ENCODE data around the gene KRTAP10-4. TPM values are rescaled to one million over a fixed set of nuclear protein-coding genes. Genes with fewer than 3 reads are reported as not detected.

Gene KRTAP10-4
- polyA plus RNA-seq, 1 of the 3 experiments (the other 2 are of a cell fraction): not detected

DNA sequence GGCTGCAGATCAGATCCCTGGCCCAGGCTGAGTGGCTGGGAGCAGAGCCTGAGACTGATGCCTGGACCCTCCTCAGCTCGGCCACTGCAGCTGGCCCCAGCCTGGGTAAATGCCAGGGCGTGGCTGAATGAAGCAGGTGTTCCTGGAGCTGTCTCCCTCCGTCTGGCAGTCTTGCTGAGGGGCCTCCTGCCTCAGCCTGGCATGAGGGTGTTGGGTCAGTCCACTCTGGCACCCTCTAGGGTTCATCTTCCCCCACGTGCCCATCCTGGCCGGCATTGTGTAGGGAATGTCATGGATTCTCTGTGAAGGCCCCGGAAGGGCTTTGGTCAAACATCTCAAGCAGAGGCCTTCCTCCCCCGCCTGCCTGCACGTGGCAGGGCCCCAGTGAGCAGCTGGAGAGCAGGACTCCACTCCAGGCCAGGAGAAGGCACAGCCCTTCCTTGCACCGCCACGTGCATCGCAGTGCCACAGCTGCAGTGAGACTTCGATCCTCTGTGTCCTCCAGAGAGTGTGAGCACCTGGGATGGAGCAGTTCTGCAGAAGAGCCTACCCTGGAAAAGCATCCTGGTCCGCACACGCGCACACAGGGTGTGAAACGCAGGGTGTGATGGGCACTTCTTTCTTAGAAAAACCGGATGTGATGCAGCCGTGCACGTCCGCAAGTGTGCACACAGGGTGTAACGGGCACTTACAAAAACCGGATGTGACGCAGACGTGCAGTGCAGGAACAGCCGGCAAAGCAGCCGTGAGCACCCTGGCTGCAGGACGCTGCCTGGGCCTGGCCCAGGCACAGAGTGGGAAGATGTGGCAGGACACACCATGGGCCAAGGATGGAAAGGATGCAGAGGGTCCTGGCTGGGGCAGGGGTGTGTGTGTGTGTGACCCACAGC, 4.6 kb upstream of the KRTAP10-4 start:
- H3K27me3 ChIP-seq (ENCODE audit: insufficient read depth): peaks cover 41% of the 10 kb centered on the region
- no peaks in the 10 kb centered on the region for H3F3A ChIP-seq (replicated peaks; ENCODE audit: insufficient read depth)
- H2AFZ ChIP-seq (ENCODE audit: low read depth): no peak overlapping the region
- H3K27ac ChIP-seq (ENCODE audit: low read depth in 2 of 2, low read length in 1 of 2): no peak overlapping the region
- ChIA-PET POLR2A (no interaction called here), CTCF (no interaction called here)
- no peak overlapping the region for H3K4me2 ChIP-seq
- H3K36me3 ChIP-seq (replicated peaks in 1 of 2; ENCODE audit: control insufficient read depth in 1 of 2, insufficient read depth in 2 of 2, low read length in 1 of 2): no peaks in the 10 kb centered on the region
- WGBS (ENCODE audit: low lambda C conversion rate): 41% methylated on average over 20 of the region's 27 CpGs
- H3K79me2 ChIP-seq (ENCODE audit: insufficient read depth): no peaks in the 10 kb centered on the region
- no peaks in the 10 kb centered on the region for H3K9me2 ChIP-seq
- no peaks in the 10 kb centered on the region for H4K20me1 ChIP-seq (ENCODE audit: insufficient read depth)
- H3K4me1 ChIP-seq (ENCODE audit: control insufficient read depth in 1 of 2, insufficient read depth in 2 of 2, low read depth in 1 of 2, low read length in 1 of 2): no peaks in the 10 kb centered on the region
- H3K9ac ChIP-seq: no peak overlapping the region
- no peak for DNase-seq
- H3K4me3 ChIP-seq (ENCODE audit: low read depth in 2 of 2, low read length in 1 of 2): no peak overlapping the region
- H3K9me3 ChIP-seq: no peaks in the 10 kb centered on the region
- TF ChIP-seq TAF1 (IDR thresholded peaks at IDR 0.05; ENCODE audit: borderline replicate concordance, low read depth, low read length): no peak
- TF ChIP-seq EP300 (IDR thresholded peaks at IDR 0.05; ENCODE audit: borderline replicate concordance in 1 of 2, low read depth in 1 of 2, low read length in 1 of 2): no peak
- TF ChIP-seq MEF2A (IDR thresholded peaks at IDR 0.05; ENCODE audit: borderline replicate concordance, low read depth): no peak
- TF ChIP-seq EZH2phosphoT487 (IDR thresholded peaks at IDR 0.05; ENCODE audit: borderline replicate concordance, low read depth): no peak
- no peak for TF ChIP-seq POLR2AphosphoS5 (IDR thresholded peaks at IDR 0.05; ENCODE audit: low read depth, low read length)
- no peak for TF ChIP-seq GABPA (IDR thresholded peaks at IDR 0.05; ENCODE audit: low read depth)
- TF ChIP-seq CTCF (IDR thresholded peaks at IDR 0.05): no peak
- TF ChIP-seq, protein P1, sequence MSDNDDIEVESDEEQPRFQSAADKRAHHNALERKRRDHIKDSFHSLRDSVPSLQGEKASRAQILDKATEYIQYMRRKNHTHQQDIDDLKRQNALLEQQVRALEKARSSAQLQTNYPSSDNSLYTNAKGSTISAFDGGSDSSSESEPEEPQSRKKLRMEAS (IDR thresholded peaks at IDR 0.05; ENCODE audit: low read depth): no peak
- no peak for TF ChIP-seq ELF1 (IDR thresholded peaks at IDR 0.05)
- TF ChIP-seq YY1 (IDR thresholded peaks at IDR 0.05; ENCODE audit: low read depth): no peak
- no peak for TF ChIP-seq SMC3 (IDR thresholded peaks at IDR 0.05; ENCODE audit: low read depth, low read length)
- TF ChIP-seq RAD21 (IDR thresholded peaks at IDR 0.05; ENCODE audit: low read length): no peak

GRCh38 chr21:44569861-44570517, 3.5 kb upstream of the KRTAP10-4 start:
- Histone ChIP-seq H3F3A (replicated peaks; ENCODE audit: insufficient read depth) (no peaks in the 10 kb centered on the region), H3K4me3 (ENCODE audit: low read depth in 2 of 2, low read length in 1 of 2) (no peak overlapping the region), H4K20me1 (ENCODE audit: insufficient read depth) (no peaks in the 10 kb centered on the region), H2AFZ (ENCODE audit: low read depth) (no peak overlapping the region), H3K9me2 (no peaks in the 10 kb centered on the region), H3K79me2 (ENCODE audit: insufficient read depth) (no peaks in the 10 kb centered on the region), H3K27ac (ENCODE audit: low read depth in 2 of 2, low read length in 1 of 2) (no peak overlapping the region), H3K9ac (no peak overlapping the region), H3K36me3 (replicated peaks in 1 of 2; ENCODE audit: control insufficient read depth in 1 of 2, insufficient read depth in 2 of 2, low read length in 1 of 2) (no peaks in the 10 kb centered on the region), H3K27me3 (ENCODE audit: insufficient read depth) (peaks cover 50% of the 10 kb centered on the region), H3K9me3 (no peaks in the 10 kb centered on the region), H3K4me1 (ENCODE audit: control insufficient read depth in 1 of 2, insufficient read depth in 2 of 2, low read depth in 1 of 2, low read length in 1 of 2) (no peaks in the 10 kb centered on the region), H3K4me2 (no peak overlapping the region)
- POLR2A ChIA-PET: no interaction called here
- DNase-seq: no peak
- 0% methylated on average over 2 of the region's 12 CpGs for WGBS (ENCODE audit: low lambda C conversion rate)
- CTCF ChIA-PET: no interaction called here
- TF ChIP-seq, protein P1 (IDR thresholded peaks at IDR 0.05; ENCODE audit: low read depth): no peak
- TF ChIP-seq, protein P2, sequence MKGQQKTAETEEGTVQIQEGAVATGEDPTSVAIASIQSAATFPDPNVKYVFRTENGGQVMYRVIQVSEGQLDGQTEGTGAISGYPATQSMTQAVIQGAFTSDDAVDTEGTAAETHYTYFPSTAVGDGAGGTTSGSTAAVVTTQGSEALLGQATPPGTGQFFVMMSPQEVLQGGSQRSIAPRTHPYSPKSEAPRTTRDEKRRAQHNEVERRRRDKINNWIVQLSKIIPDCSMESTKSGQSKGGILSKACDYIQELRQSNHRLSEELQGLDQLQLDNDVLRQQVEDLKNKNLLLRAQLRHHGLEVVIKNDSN (IDR thresholded peaks at IDR 0.05; ENCODE audit: borderline replicate concordance, low read depth): no peak
- no peak for TF ChIP-seq CTCF (IDR thresholded peaks at IDR 0.05)
- TF ChIP-seq EZH2phosphoT487 (IDR thresholded peaks at IDR 0.05; ENCODE audit: borderline replicate concordance, low read depth): no peak
- TF ChIP-seq RCOR1 (IDR thresholded peaks at IDR 0.05; ENCODE audit: low read length): no peak
- TF ChIP-seq FOXJ3 (CRISPR knock-in tag; IDR thresholded peaks at IDR 0.05): no peak
- TF ChIP-seq CHD2 (IDR thresholded peaks at IDR 0.05; ENCODE audit: low read length, partially characterized antibody): no peak
- TF ChIP-seq, protein P3, sequence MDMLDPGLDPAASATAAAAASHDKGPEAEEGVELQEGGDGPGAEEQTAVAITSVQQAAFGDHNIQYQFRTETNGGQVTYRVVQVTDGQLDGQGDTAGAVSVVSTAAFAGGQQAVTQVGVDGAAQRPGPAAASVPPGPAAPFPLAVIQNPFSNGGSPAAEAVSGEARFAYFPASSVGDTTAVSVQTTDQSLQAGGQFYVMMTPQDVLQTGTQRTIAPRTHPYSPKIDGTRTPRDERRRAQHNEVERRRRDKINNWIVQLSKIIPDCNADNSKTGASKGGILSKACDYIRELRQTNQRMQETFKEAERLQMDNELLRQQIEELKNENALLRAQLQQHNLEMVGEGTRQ (IDR thresholded peaks at IDR 0.05; ENCODE audit: borderline replicate concordance, low read depth, low read length): no peak
- no peak for TF ChIP-seq MEF2A (IDR thresholded peaks at IDR 0.05; ENCODE audit: borderline replicate concordance, low read depth)
- no peak for TF ChIP-seq ELF1 (IDR thresholded peaks at IDR 0.05)
- no peak for TF ChIP-seq TAF1 (IDR thresholded peaks at IDR 0.05; ENCODE audit: borderline replicate concordance, low read depth, low read length)
- TF ChIP-seq GABPA (IDR thresholded peaks at IDR 0.05; ENCODE audit: low read depth): no peak
